GM04504 (cell line): ENCODE measurements around the gene DLK1.

Source experiments
- DNase-seq: peaks from one replicate; pipeline ENCODE4 v3.0.0-alpha.2; 2012; ENCODE audit warnings: low read depth

DLK1 gene

GRCh38 chr14:100714258-100714892 lies 12.3 kb upstream of the DLK1 start:
- no peak for DNase-seq

DNA sequence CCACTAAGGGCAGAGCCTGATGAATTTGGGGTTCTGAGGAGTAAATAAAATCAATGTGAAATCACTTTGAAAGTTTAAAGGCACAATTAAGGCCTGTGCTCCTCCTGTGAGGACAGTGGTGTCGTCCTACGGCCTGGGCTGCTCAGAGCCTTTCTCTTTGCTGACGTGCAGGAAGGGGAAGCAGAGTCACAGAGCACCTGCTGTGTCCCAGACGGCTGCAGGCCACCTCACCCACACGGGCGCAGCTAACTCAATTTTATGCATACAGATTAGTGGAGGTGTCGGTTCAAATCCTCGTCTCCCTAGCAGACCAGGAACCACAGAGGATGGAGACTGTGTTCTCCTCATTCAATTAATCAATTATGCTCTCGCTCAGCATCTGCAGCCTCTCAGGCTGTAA lies 11.4 kb upstream of the DLK1 start:
- DNase-seq, result no peak

DNA sequence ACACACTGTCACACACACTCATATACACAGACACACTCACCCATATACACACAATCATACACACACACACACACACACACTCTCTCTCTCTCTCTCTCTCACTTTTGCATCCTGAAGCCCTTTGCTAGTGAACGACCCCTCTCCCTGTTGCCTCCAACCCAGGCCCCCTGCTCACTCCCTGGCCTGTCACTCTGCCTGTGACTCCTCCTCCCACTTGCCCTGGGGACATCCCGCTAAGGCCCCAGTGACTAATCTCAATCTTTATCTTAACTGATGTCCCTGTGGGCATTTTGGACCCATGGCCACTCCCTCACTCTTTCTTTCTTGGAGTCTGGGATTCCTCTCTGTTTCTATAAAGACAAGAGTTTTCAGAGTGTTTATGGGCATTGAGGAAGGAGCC lies 10.9 kb upstream of the DLK1 start:
- DNase-seq, result no peak

DNA sequence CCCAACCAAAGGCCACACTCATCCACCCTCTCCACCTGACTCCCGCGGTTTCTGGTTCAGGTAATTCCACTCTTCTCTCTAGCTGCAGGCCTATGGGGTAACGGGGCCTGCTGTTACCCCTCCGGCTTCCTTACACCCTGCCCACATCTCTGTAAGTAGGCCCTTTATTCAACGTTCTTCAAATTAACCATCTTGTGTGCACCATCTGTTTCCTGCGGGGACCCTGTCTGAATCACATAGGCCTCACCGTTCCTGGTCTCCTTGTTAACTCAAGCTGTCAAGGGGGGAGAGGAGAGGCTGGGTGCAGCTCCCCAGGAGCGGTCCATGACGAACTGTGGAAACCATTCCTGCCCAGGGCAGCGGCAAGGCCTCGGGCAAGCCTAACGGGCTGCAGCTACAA lies 9.3 kb upstream of the DLK1 start:
- no peak for DNase-seq

- no peak for DNase-seq
Observed at GRCh38 chr14:100719976-100720520, 6.6 kb upstream of the DLK1 start.

GRCh38 chr14:100721568-100721967 lies 5.1 kb upstream of the DLK1 start:
- DNase-seq, result no peak

GRCh38 chr14:100722367-100722766 lies 4.3 kb upstream of the DLK1 start:
- no peak for DNase-seq

GRCh38 chr14:100723135-100723829 lies 3.4 kb upstream of the DLK1 start:
- DNase-seq, result no peak

GRCh38 chr14:100723830-100724437 lies 2.8 kb upstream of the DLK1 start:
- DNase-seq, result no peak

DNA sequence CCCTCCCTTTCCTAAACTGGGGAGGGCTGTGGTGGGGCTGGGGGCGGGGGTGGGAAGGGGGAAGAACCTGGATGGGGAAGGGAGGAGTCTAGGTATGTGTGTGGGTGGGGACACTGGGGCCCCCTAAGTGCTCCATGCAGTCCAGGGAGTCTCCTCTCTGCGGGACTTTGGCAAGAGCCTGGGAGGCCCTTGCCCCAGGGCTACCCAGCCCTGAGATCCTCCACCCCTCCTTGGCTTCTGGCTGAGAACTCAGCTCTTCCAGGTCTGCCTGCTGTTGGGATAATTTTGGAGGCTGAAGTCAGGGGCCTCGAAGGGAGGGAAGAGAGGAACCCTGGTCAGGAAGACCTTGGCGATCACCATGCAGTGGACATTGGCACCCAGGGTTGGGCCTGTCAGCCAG lies 2.2 kb upstream of the DLK1 start:
- no peak for DNase-seq

DNA sequence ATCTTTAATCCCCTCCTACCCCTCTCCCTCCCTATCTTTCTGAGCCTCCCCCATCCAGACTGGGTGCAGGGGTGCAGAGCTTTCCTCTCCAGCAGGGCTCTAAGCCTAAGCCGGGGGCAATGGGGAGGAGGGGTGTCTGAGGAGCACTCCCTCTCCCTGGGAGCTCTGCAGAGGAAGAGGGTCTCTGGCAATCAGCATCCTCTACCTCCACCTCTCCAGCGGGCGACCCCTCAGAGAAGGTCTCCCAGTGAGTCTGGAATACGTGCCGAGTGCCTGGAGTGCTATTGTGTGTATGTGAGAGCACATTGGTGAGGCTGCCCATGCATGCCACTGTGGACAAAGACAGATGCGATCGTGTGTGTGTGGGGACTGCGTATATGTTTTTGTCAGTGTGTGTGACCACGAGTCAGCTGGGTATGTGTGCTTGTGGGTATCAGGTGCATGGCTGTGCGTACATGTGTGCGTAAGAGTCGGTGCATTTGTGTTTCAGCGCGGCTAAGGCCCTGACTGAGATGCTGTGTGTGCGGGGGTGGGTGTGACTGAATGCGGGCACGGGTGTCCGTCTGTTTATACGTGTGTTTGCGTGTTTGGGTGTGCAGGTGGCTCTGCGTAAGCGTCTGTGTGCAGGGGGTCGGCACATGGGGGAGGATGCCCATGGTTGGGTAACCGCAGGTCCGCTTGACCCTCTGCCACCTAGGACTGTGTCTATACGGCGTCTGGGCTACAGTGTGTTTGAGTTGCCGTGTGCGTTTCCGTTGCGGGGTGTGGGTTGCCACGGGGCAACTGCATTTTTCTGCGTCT lies 905 bp upstream of the DLK1 start:
- DNase-seq, result no peak

GRCh38 chr14:100727086-100727872 lies 587 bp downstream of the DLK1 start:
- DNase-seq, result no peak

GRCh38 chr14:100727873-100728240 lies 1.2 kb downstream of the DLK1 start:
- no peak for DNase-seq

- no peak for DNase-seq
Observed at GRCh38 chr14:100728962-100729361, 2.3 kb downstream of the DLK1 start.

DNA sequence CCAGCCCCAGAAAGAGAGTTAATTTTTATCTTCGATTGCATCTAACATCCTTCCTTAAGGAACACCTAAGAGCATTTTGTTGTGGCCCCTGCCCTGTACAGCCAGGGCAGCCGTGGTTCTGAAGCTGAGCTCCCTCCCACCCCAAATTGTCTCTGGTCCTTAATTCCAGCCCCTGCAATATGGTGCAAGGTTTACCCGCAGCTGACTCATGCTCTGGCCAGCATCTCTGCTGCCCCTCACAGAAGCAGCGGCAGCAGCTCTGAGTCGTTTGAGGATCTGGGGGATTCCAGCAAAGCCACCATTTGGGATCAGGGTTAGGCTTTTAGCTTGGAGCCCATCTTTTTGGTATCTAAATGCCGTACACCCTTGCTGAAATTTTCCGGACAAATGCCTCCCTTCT lies 3.3 kb downstream of the DLK1 start:
- no peak for DNase-seq

DNA sequence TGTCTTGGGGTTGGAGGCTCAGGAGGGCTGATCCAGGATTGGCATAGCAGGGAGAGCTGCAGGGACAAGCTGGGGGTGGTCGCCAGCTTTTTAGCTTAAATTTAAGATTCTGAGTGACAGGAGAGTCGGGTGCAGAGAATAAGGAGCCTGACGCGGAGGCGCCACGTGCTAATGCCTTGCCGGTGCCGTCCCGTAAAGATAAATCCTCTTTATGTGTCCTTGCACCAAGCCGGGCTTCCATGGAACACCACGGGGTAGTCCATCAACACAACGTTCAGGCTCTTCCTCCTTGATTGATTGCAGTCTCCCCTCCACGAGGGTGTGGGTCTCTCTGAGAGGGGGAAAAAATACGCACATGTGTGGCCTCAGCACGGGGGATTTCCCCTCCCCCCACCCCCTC lies 3.9 kb downstream of the DLK1 start:
- no peak for DNase-seq

- DNase-seq, result no peak
Observed at GRCh38 chr14:100731011-100731670, 4.4 kb downstream of the DLK1 start.

DNA sequence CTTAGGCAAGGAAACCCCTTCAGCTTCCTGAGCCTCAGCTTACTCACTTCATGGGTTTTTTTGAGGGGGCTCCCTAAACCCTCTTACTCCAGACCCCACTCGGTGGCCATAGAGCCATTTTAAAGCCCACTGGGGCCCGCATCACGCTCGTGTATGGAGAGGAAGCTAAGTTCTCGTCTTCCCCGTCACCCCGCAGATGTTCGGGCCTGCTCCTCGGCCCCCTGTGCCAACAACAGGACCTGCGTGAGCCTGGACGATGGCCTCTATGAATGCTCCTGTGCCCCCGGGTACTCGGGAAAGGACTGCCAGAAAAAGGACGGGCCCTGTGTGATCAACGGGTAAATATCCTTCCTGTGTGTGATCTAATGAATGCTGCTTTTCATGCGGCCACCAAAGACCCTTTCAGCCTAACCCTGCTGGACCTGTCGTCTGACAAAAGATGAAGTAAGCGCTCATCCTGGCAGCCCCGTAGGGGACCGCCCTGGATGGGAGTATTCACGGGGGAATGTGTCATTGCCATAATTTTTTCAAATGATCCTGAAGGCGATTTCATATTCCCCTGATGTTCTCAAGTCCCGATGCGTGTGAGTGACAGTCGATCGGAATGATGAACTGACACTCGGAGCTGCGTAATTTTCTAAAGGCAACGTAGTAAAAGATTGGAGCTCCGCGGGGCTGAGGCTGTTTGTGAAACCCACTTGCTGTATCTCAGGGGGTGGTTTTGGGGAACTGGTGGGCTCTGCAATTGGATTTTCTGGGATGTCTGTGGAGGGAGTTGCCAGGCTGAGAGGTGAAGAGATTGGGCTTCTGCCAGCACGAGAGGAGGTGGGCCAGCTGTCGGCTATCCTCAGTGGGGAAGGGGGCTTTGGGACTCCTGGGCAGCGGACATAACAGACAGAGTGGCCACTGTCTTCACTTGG lies 5.4 kb downstream of the DLK1 start:
- no peak for DNase-seq

GRCh38 chr14:100732766-100733100 lies 6.0 kb downstream of the DLK1 start:
- DNase-seq, result no peak

DNA sequence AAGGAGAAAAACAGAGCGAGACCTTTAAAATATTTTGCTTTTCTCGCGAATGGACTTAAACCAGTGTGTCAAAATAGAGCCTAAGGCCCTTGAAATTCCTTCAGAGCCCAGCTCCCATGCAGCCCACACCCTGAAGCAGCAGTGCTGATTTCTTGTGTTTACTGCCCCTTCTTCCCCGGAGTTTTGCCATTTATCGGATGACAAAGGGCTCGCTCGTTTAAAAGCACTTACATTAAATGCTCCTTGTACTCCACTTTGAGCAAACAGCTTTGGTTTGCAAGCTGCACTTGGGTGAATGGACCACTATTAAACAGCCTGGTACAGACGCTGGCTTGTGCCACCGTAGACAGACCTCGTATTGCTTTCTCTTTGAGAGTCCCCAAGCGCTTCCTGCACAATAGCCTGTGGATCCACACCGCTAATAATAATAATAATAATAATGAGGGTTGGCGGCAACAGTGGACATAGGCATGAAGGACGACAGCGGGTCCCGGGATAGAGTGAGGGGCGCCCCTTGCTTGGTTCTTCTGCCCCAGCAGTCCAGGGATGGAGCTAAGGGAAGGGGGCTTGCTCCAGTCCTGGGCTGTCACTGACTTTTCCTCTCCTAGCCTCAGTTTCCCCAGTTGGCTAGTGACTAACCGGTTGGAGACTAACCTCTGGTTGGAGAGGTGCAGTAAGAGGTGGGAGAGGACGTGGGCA lies 6.6 kb downstream of the DLK1 start:
- no peak for DNase-seq
